Keratinocyte (primary cell): ENCODE results near the gene TSHR. TPM values are rescaled to one million over a fixed set of nuclear protein-coding genes. Genes with fewer than 3 reads are reported as not detected.

Source experiments
- DNase-seq: peaks from one replicate; pipeline ENCODE4 v3.0.0-alpha.2; 2011; ENCODE audit warnings: low read depth, missing footprints, low spot score
- FAIRE-seq: peaks from 2 replicates; lab custom pipeline; 2011; peaks lifted over from hg19 to GRCh38; lab: Jason Lieb, UNC
- H2AFZ ChIP-seq: 2 replicates; pipeline ENCODE4 v1.6.0; 2012; ENCODE audit warnings: low read length, control low read depth, inconsistent platforms; ENCODE audit not compliant: control insufficient read depth
- H3K27ac ChIP-seq: 2 replicates; pipeline ENCODE4 v1.5.1; 2011; ENCODE audit warnings: low read length; ENCODE audit not compliant: control insufficient read depth, insufficient read depth
- H3K27me3 ChIP-seq: 3 replicates; pipeline ENCODE4 v1.6.0; 2011; ENCODE audit warnings: low read length; ENCODE audit not compliant: control insufficient read depth, insufficient read depth; ENCODE audit errors: extremely low read depth
- H3K36me3 ChIP-seq, 2 experiments: 2 replicates in 1 of 2; 3 replicates in 1 of 2; pipeline ENCODE4 v1.5.1; 2011; ENCODE audit warnings: low read length in 2 of 2, mild to moderate bottlenecking in 1 of 2; ENCODE audit not compliant: control insufficient read depth in 2 of 2, insufficient read depth in 2 of 2; ENCODE audit errors: extremely low read depth in 1 of 2
- H3K4me1 ChIP-seq: 3 replicates; pipeline ENCODE4 v1.5.1; 2011; ENCODE audit warnings: low read length; ENCODE audit not compliant: control insufficient read depth, insufficient read depth; ENCODE audit errors: extremely low read depth
- H3K4me2 ChIP-seq: 3 replicates; pipeline ENCODE4 v1.6.0; 2011; ENCODE audit warnings: low read depth, low read length; ENCODE audit not compliant: control insufficient read depth, insufficient read depth; ENCODE audit errors: extremely low read depth
- H3K4me3 ChIP-seq, 3 experiments: fragments of 200-600 bp in 1 of 3; sonication (generic) in 1 of 3; 2 replicates in 2 of 3; 3 replicates in 1 of 3; pipeline ENCODE4 v1.5.1; 2011 to 2016; ENCODE audit warnings: low read length in 3 of 3, mild to moderate bottlenecking in 3 of 3, control low read depth in 2 of 3, inconsistent platforms in 1 of 3, low read depth in 1 of 3, mixed read lengths in 1 of 3, mixed run types in 1 of 3, moderate library complexity in 1 of 3; ENCODE audit not compliant: control insufficient read depth in 2 of 3, insufficient read depth in 2 of 3; ENCODE audit errors: extremely low read depth in 1 of 3
- H3K79me2 ChIP-seq: 2 replicates; pipeline ENCODE4 v1.6.0; 2012; ENCODE audit warnings: low read length; ENCODE audit not compliant: control insufficient read depth, insufficient read depth
- H3K9ac ChIP-seq: 3 replicates; pipeline ENCODE4 v1.6.0; 2011; ENCODE audit warnings: low read length; ENCODE audit not compliant: control insufficient read depth, insufficient read depth; ENCODE audit errors: extremely low read depth
- H3K9me1 ChIP-seq: 3 replicates; pipeline ENCODE4 v1.6.0; 2011; ENCODE audit warnings: low read length; ENCODE audit not compliant: control insufficient read depth, insufficient read depth; ENCODE audit errors: extremely low read depth
- H3K9me3 ChIP-seq: 2 replicates; pipeline ENCODE4 v1.5.1; 2012; ENCODE audit warnings: low read depth, low read length; ENCODE audit not compliant: control insufficient read depth
- H4K20me1 ChIP-seq: 3 replicates; pipeline ENCODE4 v1.6.0; 2011; ENCODE audit warnings: low read length; ENCODE audit not compliant: control insufficient read depth, insufficient read depth; ENCODE audit errors: extremely low read depth
- CTCF ChIP-seq, 3 experiments: IDR thresholded peaks in 1 of 3; conservative IDR thresholded peaks in 1 of 3; optimal IDR thresholded peaks in 1 of 3; 2 replicates in 2 of 3; 3 replicates in 1 of 3; pipeline versions ENCODE3 to v1.5.1; 2011; ENCODE audit warnings: low read length in 3 of 3, mild to moderate bottlenecking in 3 of 3, moderate library complexity in 2 of 3, control low read depth in 1 of 3, inconsistent platforms in 1 of 3; ENCODE audit not compliant: insufficient read depth in 2 of 3; ENCODE audit errors: extremely low read depth in 1 of 3
- EZH2 ChIP-seq: IDR thresholded peaks from one replicate; pipeline ENCODE4 v1.6.1; 2012; ENCODE audit warnings: inconsistent platforms, mild to moderate bottlenecking, low read length, moderate library complexity
- dilution Hi-C: fragments of 300-500 bp; cut with MboI; formaldehyde crosslinking; loops from one replicate; pipeline ENCODE4 v1.7.0; 2020; ENCODE audit warnings: low sequenced_read_pairs; ENCODE audit not compliant: extremely low pct_ligation_motif_present
- polyA plus RNA-seq, 5 experiments: library from polyadenylated mRNA; depleted of rRNA in 3 of 5; stranded (reverse) in 3 of 5; stranded (forward) in 1 of 5; unstranded in 1 of 5; fragments of >200 nt; gene quantifications; 1 replicate in 1 of 5; 2 replicates in 3 of 5; 3 replicates in 1 of 5; pipeline versions ENCODE4 v1.2.1 to v1.2.3, GENCODE V29; 2011 to 2012; ENCODE audit warnings: missing spikeins in 2 of 5, low read depth in 1 of 5, low replicate concordance in 1 of 5

Gene TSHR
- polyA plus RNA-seq, 1 donor (not counting 4 experiments of a cell fraction or from before 2014, with no cell fraction given): 0.03 TPM

GRCh38 chr14:81123811-81124210 is 168.4 kb downstream of the TSHR start:
- TF ChIP-seq EZH2 (no peak), CTCF (optimal IDR thresholded peaks at IDR 0.05 in 1 of 3, IDR thresholded peaks at IDR 0.05 in 1 of 3, conservative IDR thresholded peaks at IDR 0.05 in 1 of 3; ENCODE audit: extremely low read depth in 1 of 3, insufficient read depth in 2 of 3, low read length in 3 of 3) (no peak)
- dilution Hi-C loops: no loop called here
- Histone ChIP-seq H3K4me1 (no peaks in the 10 kb centered on the region), H4K20me1 (no peaks in the 10 kb centered on the region), H3K4me3 (no peak overlapping the region), H3K36me3 (no peaks in the 10 kb centered on the region), H3K9me3 (no peaks in the 10 kb centered on the region), H3K9ac (no peak overlapping the region), H3K27me3 (no peaks in the 10 kb centered on the region), H3K79me2 (no peaks in the 10 kb centered on the region), H3K9me1 (no peaks in the 10 kb centered on the region), H2AFZ (no peak overlapping the region), H3K4me2 (no peak overlapping the region), H3K27ac (no peak overlapping the region)
- FAIRE-seq (no peak), DNase-seq (no peak)

- TF ChIP-seq EZH2 (no peak), CTCF (optimal IDR thresholded peaks at IDR 0.05 in 1 of 3, IDR thresholded peaks at IDR 0.05 in 1 of 3, conservative IDR thresholded peaks at IDR 0.05 in 1 of 3; ENCODE audit: extremely low read depth in 1 of 3, insufficient read depth in 2 of 3, low read length in 3 of 3) (no peak)
- Histone ChIP-seq H3K9me1 (no peaks in the 10 kb centered on the region), H3K4me1 (no peaks in the 10 kb centered on the region), H3K9me3 (no peaks in the 10 kb centered on the region), H3K4me2 (no peak overlapping the region), H4K20me1 (no peaks in the 10 kb centered on the region), H3K27me3 (no peaks in the 10 kb centered on the region), H3K27ac (no peak overlapping the region), H2AFZ (no peak overlapping the region), H3K4me3 (no peak overlapping the region), H3K9ac (no peak overlapping the region), H3K79me2 (no peaks in the 10 kb centered on the region), H3K36me3 (no peaks in the 10 kb centered on the region)
- FAIRE-seq (no peak), DNase-seq (no peak)
- dilution Hi-C loops: no loop called here
Measured at GRCh38 chr14:81125536-81125935, 170.1 kb downstream of the TSHR start.
